Vagina (tissue), 2 donors: Measurements from ENCODE around the gene MSI1. TPM values are rescaled to one million over a fixed set of nuclear protein-coding genes. Genes with fewer than 3 reads are reported as not detected.

Experiments used
- DNase-seq, 2 donors: peaks; one replicate each; pipeline ENCODE4 v3.0.0-alpha.2; 2017; ENCODE audit errors: extremely low spot score in 2 of 2
- H3K27ac ChIP-seq: fragments of 200-600 bp; sonication (generic); one replicate; pipeline ENCODE4 v1.5.1; 2019
- H3K27me3 ChIP-seq: fragments of 200-600 bp; sonication (generic); one replicate; pipeline ENCODE4 v1.5.1; 2019
- H3K36me3 ChIP-seq, 2 donors: fragments of 200-600 bp; sonication (generic); one replicate each; pipeline ENCODE4 v1.5.1; 2017 to 2019
- H3K4me1 ChIP-seq: fragments of 200-600 bp; sonication (generic); one replicate; pipeline ENCODE4 v1.5.1; 2019
- H3K4me3 ChIP-seq, 2 donors: fragments of 200-600 bp; sonication (generic); 1 replicate in 1 of 2; 2 replicates in 1 of 2; pipeline ENCODE4 v1.5.1; 2016 to 2019
- H3K9me3 ChIP-seq: fragments of 200-600 bp; sonication (generic); one replicate; pipeline ENCODE4 v1.5.1; 2019
- POLR2A ChIP-seq, 2 donors: fragments of 450-650 bp; IDR thresholded peaks; one replicate each; pipeline ENCODE4 v1.6.1; 2017; ENCODE audit warnings: antibody characterized with exemption in 2 of 2, mild to moderate bottlenecking in 2 of 2, moderate library complexity in 2 of 2
- POLR2AphosphoS5 ChIP-seq, 2 donors: sonication (generic); formaldehyde crosslinking; IDR thresholded peaks; one replicate each; pipeline ENCODE4 v1.9.0; 2017; ENCODE audit warnings: antibody characterized with exemption in 2 of 2, mild to moderate bottlenecking in 2 of 2, low read depth in 1 of 2; ENCODE audit not compliant: insufficient read depth in 1 of 2
- intact Hi-C: fragments of 100-400 bp; cut with DNase I; formaldehyde crosslinking; loops from one replicate; pipeline ENCODE4 v1.15.1; 2023
- total RNA-seq: library from RNA; depleted of rRNA; stranded (reverse); fragments of >200 nt; gene quantifications from one replicate; pipeline ENCODE4 v1.2.3, GENCODE V29; 2016
- TF ChIP-seq, protein P1 (sequence below), 3 experiments: fragments of 450-650 bp in 2 of 3; fragments of 200-600 bp in 1 of 3; sonication (generic) in 1 of 3; IDR thresholded peaks; one replicate each; pipeline ENCODE4 v1.5.1; 2017 to 2019; ENCODE audit warnings: antibody characterized with exemption in 3 of 3, mild to moderate bottlenecking in 2 of 3, moderate library complexity in 2 of 3

Gene MSI1
- total RNA-seq, 1 donor from 2014 or later: 3.7 TPM

GRCh38 chr12:120350576-120351350 lies 18.2 kb downstream of the MSI1 start:
- no peaks in the 10 kb centered on the region for H3K27me3 ChIP-seq
- H3K27ac ChIP-seq: no peak overlapping the region
- no peak overlapping the region for H3K4me3 ChIP-seq
- DNase-seq: no peak
- TF ChIP-seq POLR2AphosphoS5 (IDR thresholded peaks at IDR 0.05; ENCODE audit: insufficient read depth in 1 of 2, low read depth in 1 of 2) (no peak), POLR2A (IDR thresholded peaks at IDR 0.05) (no peak)
- TF ChIP-seq, protein P1, sequence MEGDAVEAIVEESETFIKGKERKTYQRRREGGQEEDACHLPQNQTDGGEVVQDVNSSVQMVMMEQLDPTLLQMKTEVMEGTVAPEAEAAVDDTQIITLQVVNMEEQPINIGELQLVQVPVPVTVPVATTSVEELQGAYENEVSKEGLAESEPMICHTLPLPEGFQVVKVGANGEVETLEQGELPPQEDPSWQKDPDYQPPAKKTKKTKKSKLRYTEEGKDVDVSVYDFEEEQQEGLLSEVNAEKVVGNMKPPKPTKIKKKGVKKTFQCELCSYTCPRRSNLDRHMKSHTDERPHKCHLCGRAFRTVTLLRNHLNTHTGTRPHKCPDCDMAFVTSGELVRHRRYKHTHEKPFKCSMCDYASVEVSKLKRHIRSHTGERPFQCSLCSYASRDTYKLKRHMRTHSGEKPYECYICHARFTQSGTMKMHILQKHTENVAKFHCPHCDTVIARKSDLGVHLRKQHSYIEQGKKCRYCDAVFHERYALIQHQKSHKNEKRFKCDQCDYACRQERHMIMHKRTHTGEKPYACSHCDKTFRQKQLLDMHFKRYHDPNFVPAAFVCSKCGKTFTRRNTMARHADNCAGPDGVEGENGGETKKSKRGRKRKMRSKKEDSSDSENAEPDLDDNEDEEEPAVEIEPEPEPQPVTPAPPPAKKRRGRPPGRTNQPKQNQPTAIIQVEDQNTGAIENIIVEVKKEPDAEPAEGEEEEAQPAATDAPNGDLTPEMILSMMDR (IDR thresholded peaks at IDR 0.05): no peak
- intact Hi-C loops: no loop called here
- H3K4me1 ChIP-seq: no peaks in the 10 kb centered on the region
- no peaks in the 10 kb centered on the region for H3K36me3 ChIP-seq
- no peaks in the 10 kb centered on the region for H3K9me3 ChIP-seq

- H3K27ac ChIP-seq: no peak overlapping the region
- H3K4me3 ChIP-seq: no peak overlapping the region
- H3K27me3 ChIP-seq: no peaks in the 10 kb centered on the region
- H3K9me3 ChIP-seq: no peaks in the 10 kb centered on the region
- H3K4me1 ChIP-seq: no peaks in the 10 kb centered on the region
- TF ChIP-seq, protein P1 (IDR thresholded peaks at IDR 0.05): no peak
- intact Hi-C loops: loop anchor here (1.0 kb wide), 1 partner anchor 13 kb away; no protein-coding TSS in a partner anchor
- no peaks in the 10 kb centered on the region for H3K36me3 ChIP-seq
- DNase-seq: no peak
These were observed 21.2 kb downstream of the MSI1 start for GRCh38 chr12:120347766-120348165.

- Histone ChIP-seq H3K27ac (no peak overlapping the region), H3K9me3 (no peaks in the 10 kb centered on the region), H3K4me1 (no peaks in the 10 kb centered on the region), H3K27me3 (no peaks in the 10 kb centered on the region), H3K36me3 (no peaks in the 10 kb centered on the region), H3K4me3 (no peak overlapping the region)
- no peak for DNase-seq
- intact Hi-C loops: no loop called here
- TF ChIP-seq, protein P1 (IDR thresholded peaks at IDR 0.05): no peak
- TF ChIP-seq POLR2AphosphoS5 (IDR thresholded peaks at IDR 0.05; ENCODE audit: insufficient read depth in 1 of 2, low read depth in 1 of 2) (no peak), POLR2A (IDR thresholded peaks at IDR 0.05) (no peak)
These were observed 22.3 kb downstream of the MSI1 start for GRCh38 chr12:120346681-120347080.

DNA sequence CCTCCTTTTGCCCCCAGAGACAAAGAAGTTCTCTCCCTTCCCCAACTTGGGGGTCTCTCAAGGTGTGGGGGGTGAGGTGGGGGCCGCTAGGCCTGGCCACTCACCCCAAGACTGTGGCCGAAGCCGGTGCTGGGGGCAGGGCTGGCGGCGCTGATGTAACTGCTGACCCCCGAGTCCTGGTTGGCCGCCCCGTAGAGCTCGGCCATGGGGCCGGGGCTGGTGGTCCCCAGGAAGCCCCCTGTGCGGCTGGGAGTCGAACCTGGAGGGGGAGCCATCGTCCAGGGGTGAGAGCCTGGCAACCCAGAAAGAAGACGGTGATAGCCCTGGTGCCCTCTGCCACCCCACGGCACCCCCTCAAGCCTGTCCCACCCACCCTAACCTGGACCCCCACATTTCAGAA lies 22.9 kb downstream of the MSI1 start:
- intact Hi-C loops: no loop called here
- no peaks in the 10 kb centered on the region for H3K9me3 ChIP-seq
- H3K36me3 ChIP-seq: no peaks in the 10 kb centered on the region
- no peak for DNase-seq
- no peak for TF ChIP-seq POLR2AphosphoS5 (IDR thresholded peaks at IDR 0.05; ENCODE audit: insufficient read depth in 1 of 2, low read depth in 1 of 2)
- TF ChIP-seq POLR2A (IDR thresholded peaks at IDR 0.05): no peak
- TF ChIP-seq, protein P1 (IDR thresholded peaks at IDR 0.05): no peak
- H3K27me3 ChIP-seq: no peaks in the 10 kb centered on the region
- no peak overlapping the region for H3K4me3 ChIP-seq
- no peaks in the 10 kb centered on the region for H3K4me1 ChIP-seq
- H3K27ac ChIP-seq: no peak overlapping the region

- Histone ChIP-seq H3K4me3 (no peak overlapping the region), H3K27me3 (no peaks in the 10 kb centered on the region), H3K4me1 (no peaks in the 10 kb centered on the region), H3K36me3 (no peaks in the 10 kb centered on the region), H3K9me3 (no peaks in the 10 kb centered on the region), H3K27ac (no peak overlapping the region)
- TF ChIP-seq, protein P1 (IDR thresholded peaks at IDR 0.05): no peak
- TF ChIP-seq POLR2AphosphoS5 (IDR thresholded peaks at IDR 0.05; ENCODE audit: insufficient read depth in 1 of 2, low read depth in 1 of 2): no peak
- no peak for TF ChIP-seq POLR2A (IDR thresholded peaks at IDR 0.05)
- intact Hi-C loops: no loop called here
- no peak for DNase-seq
These were observed 25.3 kb downstream of the MSI1 start for GRCh38 chr12:120343692-120344091.
